Activated T-cell treated with anti-CD3 and anti-CD28 coated beads for 24 hours (primary cell): ENCODE measurements around the gene ROR2.

Source experiments
- DNase-seq: peaks from one replicate; pipeline ENCODE4 v3.0.0-alpha.2; 2020; ENCODE audit warnings: low read depth

The ROR2 gene

GRCh38 chr9:91948597-91949391 lies 1.2 kb downstream of the ROR2 start:
- DNase-seq: no peak

GRCh38 chr9:91948101-91948596 lies 1.9 kb downstream of the ROR2 start:
- no peak for DNase-seq

GRCh38 chr9:91946653-91947488 lies 3.2 kb downstream of the ROR2 start:
- no peak for DNase-seq

GRCh38 chr9:91946196-91946595 lies 3.8 kb downstream of the ROR2 start:
- no peak for DNase-seq

- no peak for DNase-seq
These were observed 4.5 kb downstream of the ROR2 start for GRCh38 chr9:91945277-91946085.

GRCh38 chr9:91944711-91945110 lies 5.3 kb downstream of the ROR2 start:
- no peak for DNase-seq

GRCh38 chr9:91943478-91944470 lies 6.3 kb downstream of the ROR2 start:
- no peak for DNase-seq

GRCh38 chr9:91942201-91942600 lies 7.8 kb downstream of the ROR2 start:
- no peak for DNase-seq

- DNase-seq: no peak
These were observed 10.1 kb downstream of the ROR2 start for GRCh38 chr9:91939978-91940377.

- DNase-seq: no peak
These were observed 12.3 kb downstream of the ROR2 start for GRCh38 chr9:91937727-91938126.

- DNase-seq: no peak
These were observed 13.0 kb downstream of the ROR2 start for GRCh38 chr9:91937056-91937455.

- DNase-seq: no peak
These were observed 14.1 kb downstream of the ROR2 start for GRCh38 chr9:91935805-91936514.

- DNase-seq: no peak
These were observed 14.8 kb downstream of the ROR2 start for GRCh38 chr9:91935066-91935749.

GRCh38 chr9:91934654-91935053 lies 15.4 kb downstream of the ROR2 start:
- no peak for DNase-seq

- no peak for DNase-seq
These were observed 16.3 kb downstream of the ROR2 start for GRCh38 chr9:91933556-91934352.

- no peak for DNase-seq
These were observed 19.6 kb downstream of the ROR2 start for GRCh38 chr9:91930475-91930874.

- no peak for DNase-seq
These were observed 20.7 kb downstream of the ROR2 start for GRCh38 chr9:91929331-91929730.

- no peak for DNase-seq
These were observed 22.0 kb downstream of the ROR2 start for GRCh38 chr9:91927922-91928510.

- no peak for DNase-seq
These were observed 25.9 kb downstream of the ROR2 start for GRCh38 chr9:91924090-91924489.
